Activated B cell treated with CpG ODN at 0.5 μM for 24 hours (primary cell): Measurements from ENCODE around the gene ACTR2. TPM values are rescaled to one million over a fixed set of nuclear protein-coding genes. Genes with fewer than 3 reads are reported as not detected.
"Not testable (repeated sequence)": the region's sequence is repeated elsewhere in the genome, so short reads cannot be mapped to it uniquely, and the experiment has no call there.

Experiments
- ATAC-seq: fragments of 200-7000 bp; cut with Tn5 transposase; one replicate; pipeline ENCODE4 v1.10.0; 2021; ENCODE audit warnings: low read depth, mild to moderate bottlenecking, moderate library complexity
- CTCF ChIA-PET: fragments of 350-600 bp; sonication (Branson Sonifier 250); formaldehyde crosslinking; loops from one replicate; lab custom pipeline; 2021; ENCODE audit warnings: antibody characterized with exemption; lab: Charles Lee
- POLR2A ChIA-PET: fragments of 350-600 bp; sonication (Branson Sonifier 250); formaldehyde crosslinking; loops from one replicate; lab custom pipeline; 2021; ENCODE audit warnings: antibody characterized with exemption; lab: Charles Lee
- DNase-seq: peaks from one replicate; pipeline ENCODE4 v3.0.0; 2022
- H3K27ac Mint-ChIP-seq: one replicate; pipeline ENCODE4 v1.8.0; 2020; ENCODE audit warnings: mixed read lengths
- H3K27me3 Mint-ChIP-seq: one replicate; pipeline ENCODE4 v1.8.0; 2021; ENCODE audit warnings: mixed read lengths
- H3K36me3 Mint-ChIP-seq: one replicate; pipeline ENCODE4 v1.8.0; 2021; ENCODE audit warnings: low read depth, mixed read lengths
- H3K4me1 Mint-ChIP-seq: one replicate; pipeline ENCODE4 v1.8.0; 2021; ENCODE audit warnings: mixed read lengths
- H3K4me3 Mint-ChIP-seq: one replicate; pipeline ENCODE4 v1.8.0; 2020; ENCODE audit warnings: mild to moderate bottlenecking, mixed read lengths
- H3K9me3 Mint-ChIP-seq: one replicate; pipeline ENCODE4 v1.8.0; 2020; ENCODE audit warnings: mixed read lengths
- CTCF ChIP-seq: fragments of 200-600 bp; IDR thresholded peaks from one replicate; pipeline ENCODE4 v1.8.0; 2022; ENCODE audit warnings: antibody characterized with exemption, mild to moderate bottlenecking
- intact Hi-C: fragments of 100-400 bp; cut with micrococcal nuclease; formaldehyde crosslinking; loops from one replicate; pipeline ENCODE4 v1.15.1; 2024
- total RNA-seq: library from RNA; stranded (reverse); gene quantifications from 2 replicates; pipeline ENCODE4 v1.2.3, GENCODE V29; 2022

The ACTR2 gene
- total RNA-seq, result 484 and 493 TPM in 2 replicates

- intact Hi-C loops, result loop anchor here (1.0 to 5.0 kb wide), 10 partner anchors 15 to 1640 kb away; partner anchors contain the start of genes AFTPH, CEP68, MDH1 and RAB1A
- peaks cover 45% of the 10 kb centered on the region for H3K4me1 Mint-ChIP-seq
- peaks cover 28% of the 10 kb centered on the region for H3K36me3 Mint-ChIP-seq
- DNase-seq (peak; percentile 88), ATAC-seq (peak; percentile 90)
- no peak for TF ChIP-seq CTCF
- no peaks in the 10 kb centered on the region for H3K27me3 Mint-ChIP-seq
- H3K9me3 Mint-ChIP-seq, result no peaks in the 10 kb centered on the region
- CTCF ChIA-PET, result interaction anchor here (0.7 kb wide), 1 partner anchor 413 kb away, joined by 3 read pairs; no protein-coding TSS in a partner anchor
- H3K27ac Mint-ChIP-seq, result peak within 1 kb of the TSS; percentile 100
- H3K4me3 Mint-ChIP-seq, result peak within 1 kb of the TSS; percentile 99
- POLR2A ChIA-PET, result interaction anchor here (0.6 to 4.2 kb wide), 55 partner anchors 8 to 1639 kb away, joined by 3 to 79 read pairs (median 4); partner anchors contain the start of genes AFTPH, CEP68, MDH1 and RAB1A
These were observed at the start of gene ACTR2 for GRCh38 chr2:65227456-65228262. Gene ACTR2 (plus strand): TSS chr2:65227831. CDS start chr2:65227910, 79 bp downstream.

GRCh38 chr2:65182570-65182969, 45.1 kb upstream of the ACTR2 start:
- Mint-ChIP-seq H3K4me1 (peaks cover 4% of the 10 kb centered on the region), H3K4me3 (no peak overlapping the region), H3K27ac (no peak overlapping the region), H3K27me3 (peaks cover 5% of the 10 kb centered on the region), H3K36me3 (no peaks in the 10 kb centered on the region), H3K9me3 (peaks cover 2% of the 10 kb centered on the region)
- ATAC-seq (no peak), DNase-seq (no peak)
- intact Hi-C loops, result loop anchor here (10.0 kb wide), 1 partner anchor 372 kb away; no protein-coding TSS in a partner anchor
- ChIA-PET CTCF (no interaction called here), POLR2A (no interaction called here)
- no peak for TF ChIP-seq CTCF

GRCh38 chr2:65183406-65183805, 44.2 kb upstream of the ACTR2 start:
- H3K27me3 Mint-ChIP-seq, DNase-seq, H3K4me3 Mint-ChIP-seq, ATAC-seq, CTCF ChIA-PET, H3K36me3 Mint-ChIP-seq, H3K27ac Mint-ChIP-seq, H3K4me1 Mint-ChIP-seq, POLR2A ChIA-PET, H3K9me3 Mint-ChIP-seq: not testable (repeated sequence)
- intact Hi-C loops, result loop anchor here (10.0 kb wide), 1 partner anchor 371 kb away; no protein-coding TSS in a partner anchor

GRCh38 chr2:65185012-65185411, 42.6 kb upstream of the ACTR2 start:
- no peak for TF ChIP-seq CTCF
- POLR2A ChIA-PET, result interaction anchor here (0.7 kb wide), 1 partner anchor 65 kb away, joined by 3 read pairs; no protein-coding TSS in a partner anchor
- ATAC-seq, result no peak
- peaks cover 2% of the 10 kb centered on the region for H3K9me3 Mint-ChIP-seq
- H3K4me1 Mint-ChIP-seq, result peaks cover 4% of the 10 kb centered on the region
- H3K36me3 Mint-ChIP-seq, result no peaks in the 10 kb centered on the region
- H3K27ac Mint-ChIP-seq, result no peak overlapping the region
- no peak overlapping the region for H3K4me3 Mint-ChIP-seq
- H3K27me3 Mint-ChIP-seq, result peaks cover 14% of the 10 kb centered on the region
- CTCF ChIA-PET, result interaction anchor here (0.9 to 3.1 kb wide), 2 partner anchors 16 to 120 kb away, joined by 3 to 29 read pairs; no protein-coding TSS in a partner anchor
- DNase-seq, result no peak
- intact Hi-C loops, result loop anchor here (5.0 to 10.0 kb wide), 2 partner anchors 268 to 370 kb away; no protein-coding TSS in a partner anchor

GRCh38 chr2:65186093-65186868, 41.4 kb upstream of the ACTR2 start:
- no peak overlapping the region for H3K4me3 Mint-ChIP-seq
- no peak for ATAC-seq
- no peak overlapping the region for H3K27ac Mint-ChIP-seq
- ChIA-PET POLR2A (interaction anchor here (0.7 to 1.0 kb wide), 2 partner anchors 22 to 121 kb away, joined by 3 to 5 read pairs; no protein-coding TSS in a partner anchor), CTCF (interaction anchor here (1.0 to 3.1 kb wide), 6 partner anchors 10 to 855 kb away, joined by 3 to 29 read pairs (median 4); partner anchors contain the start of gene CEP68)
- TF ChIP-seq CTCF, result no peak
- no peak for DNase-seq
- peaks cover 16% of the 10 kb centered on the region for H3K27me3 Mint-ChIP-seq
- H3K9me3 Mint-ChIP-seq, result no peaks in the 10 kb centered on the region
- no peaks in the 10 kb centered on the region for H3K36me3 Mint-ChIP-seq
- intact Hi-C loops, result loop anchor here (5.0 to 10.0 kb wide), 2 partner anchors 269 to 369 kb away; no protein-coding TSS in a partner anchor
- peaks cover 4% of the 10 kb centered on the region for H3K4me1 Mint-ChIP-seq
